HTERT RPE-1 (cell line): ENCODE measurements around the gene G6PD.

Experiments
- in situ Hi-C: fragments of 300-500 bp; cut with MboI; formaldehyde crosslinking; loops from 4 replicates; pipeline ENCODE4 v1.14.3; 2020; ENCODE audit warnings: low sequenced_read_pairs

Gene G6PD

DNA sequence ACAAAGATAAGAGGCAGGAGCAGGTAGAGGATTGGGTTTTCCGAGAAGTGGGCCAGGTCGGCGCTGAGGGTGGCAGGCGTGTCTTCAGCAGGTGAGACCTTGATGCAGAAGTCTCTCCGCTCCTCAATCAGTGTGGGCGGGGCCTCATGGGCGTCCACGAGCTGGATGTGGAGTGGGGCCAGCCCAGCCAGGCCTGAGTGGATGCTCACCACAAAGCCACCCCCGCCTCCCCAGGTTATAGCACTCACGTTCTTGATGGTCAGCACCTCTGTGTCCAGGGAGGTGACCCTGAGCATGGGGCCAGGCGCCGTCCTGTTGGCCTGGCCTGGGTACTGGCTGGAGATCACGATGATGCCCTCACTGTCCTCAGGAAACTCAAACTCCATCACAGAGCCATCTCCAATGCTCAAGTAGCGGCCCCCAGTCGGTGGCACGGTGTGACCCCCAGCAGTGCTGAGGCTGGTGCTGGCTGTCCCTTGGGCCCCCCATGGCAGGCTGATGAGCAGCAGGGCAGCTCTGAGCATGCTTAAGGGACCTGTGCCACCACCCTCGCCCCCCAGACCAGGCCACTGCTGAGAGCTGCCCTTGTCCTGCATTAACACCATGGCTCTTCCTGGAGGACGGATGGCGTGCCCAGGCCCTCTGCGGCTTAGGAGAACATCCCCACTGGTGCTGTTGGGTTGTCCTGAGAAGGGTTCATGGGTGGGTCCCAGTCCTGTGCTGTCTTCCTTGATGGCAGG lies 58.1 kb downstream of the G6PD start:
- in situ Hi-C loops: no loop called here

DNA sequence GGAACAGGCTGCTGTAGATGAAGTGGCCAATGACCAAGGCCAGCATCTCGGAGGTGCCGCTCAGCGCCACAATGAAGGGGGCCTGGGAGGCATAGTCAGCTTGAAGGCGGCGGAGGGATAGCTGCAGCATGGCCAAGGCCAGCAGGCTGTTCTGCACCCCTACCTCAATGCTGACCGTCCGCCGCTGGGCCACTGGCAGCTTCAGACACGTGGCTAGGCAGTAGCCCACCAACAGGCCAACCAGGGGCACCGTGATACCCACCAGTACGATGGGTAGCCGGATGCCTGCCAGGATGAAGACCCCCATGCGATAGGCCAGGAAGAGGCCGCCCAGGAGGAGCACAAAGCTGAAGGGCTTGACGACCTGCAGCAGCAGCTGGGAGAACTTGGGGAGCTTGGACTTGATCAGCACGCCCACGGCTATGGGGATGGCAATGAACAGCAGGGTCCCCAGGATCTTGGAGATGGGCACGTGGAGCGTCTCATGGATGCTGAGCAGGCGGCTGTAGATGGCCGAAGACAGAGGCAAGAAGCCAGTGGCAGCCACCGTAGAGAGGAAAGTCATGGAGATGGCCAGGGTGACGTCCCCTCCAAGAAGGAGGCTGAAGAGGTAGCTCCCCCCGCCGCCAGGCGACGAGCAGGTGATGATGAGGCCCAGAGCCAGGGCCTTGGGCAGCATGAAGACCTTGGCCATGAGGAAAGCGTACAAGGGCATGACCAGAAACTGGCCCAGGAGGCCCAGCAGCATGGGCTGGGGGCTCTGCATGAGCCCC lies 58.9 kb downstream of the G6PD start:
- in situ Hi-C loops: no loop called here

DNA sequence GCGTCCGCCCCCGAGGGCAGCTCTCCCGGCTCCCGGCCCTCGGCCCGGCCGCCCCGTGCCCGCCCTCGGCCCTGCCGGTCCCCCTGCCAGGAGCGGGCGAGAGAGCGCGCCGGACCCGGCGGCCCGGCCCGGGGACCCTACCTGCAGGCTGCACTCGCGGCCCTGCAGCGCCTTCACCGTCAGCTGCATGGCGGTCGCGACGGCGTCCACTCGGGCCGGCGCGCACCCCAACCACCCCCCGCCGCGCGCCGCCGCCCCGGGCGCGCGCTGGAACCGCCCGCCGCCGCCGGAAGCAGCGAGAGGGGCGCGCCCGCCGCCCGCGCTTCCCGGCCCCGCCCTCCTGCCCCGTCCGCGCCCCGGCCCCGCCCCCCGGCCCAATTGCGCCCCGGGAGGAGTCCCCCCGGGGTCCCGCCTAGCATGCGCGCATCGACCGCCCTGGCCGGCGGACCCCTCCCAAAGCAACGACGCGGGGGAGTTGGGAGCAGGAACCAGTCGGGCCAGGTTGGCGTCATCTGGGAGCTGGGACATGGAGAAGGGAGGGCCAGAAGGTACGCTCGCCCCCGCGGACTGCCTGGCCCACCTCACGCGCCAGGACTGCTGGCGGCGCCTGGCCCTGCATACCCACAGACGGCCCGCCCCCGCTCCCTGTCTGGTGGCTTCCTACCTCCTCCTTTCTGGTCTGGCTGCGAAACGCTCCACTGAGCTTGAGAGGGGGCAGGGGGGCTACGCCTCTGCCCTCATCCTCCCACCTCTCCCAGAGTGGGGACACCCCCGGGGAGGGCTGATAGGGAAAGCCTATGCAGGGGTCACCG lies 60.0 kb downstream of the G6PD start, which contains the start of gene UBL4A:
UBL4A (minus strand) TSS at position 220 of the 812 bp plus-strand sequence; CDS start at position 189, 31 bp downstream.
- in situ Hi-C loops: no loop called here

DNA sequence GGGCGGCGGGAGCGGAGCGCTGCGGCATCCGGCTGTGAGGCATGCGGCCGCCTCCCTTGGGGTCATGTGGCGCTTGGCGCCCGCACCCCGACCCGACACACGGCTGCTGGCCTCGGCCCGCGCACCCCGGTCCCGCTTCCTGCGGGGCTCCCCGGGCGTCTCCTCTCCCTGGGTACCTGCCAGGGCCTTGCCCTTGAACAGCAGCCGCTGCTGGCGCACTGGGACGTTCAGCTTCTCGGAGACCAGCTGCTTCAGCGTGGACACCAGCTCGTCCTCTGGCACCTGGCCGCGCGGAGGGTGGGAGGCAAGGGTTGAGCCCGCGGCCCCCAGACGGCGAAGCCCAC lies 60.6 kb downstream of the G6PD start:
- in situ Hi-C loops: no loop called here

DNA sequence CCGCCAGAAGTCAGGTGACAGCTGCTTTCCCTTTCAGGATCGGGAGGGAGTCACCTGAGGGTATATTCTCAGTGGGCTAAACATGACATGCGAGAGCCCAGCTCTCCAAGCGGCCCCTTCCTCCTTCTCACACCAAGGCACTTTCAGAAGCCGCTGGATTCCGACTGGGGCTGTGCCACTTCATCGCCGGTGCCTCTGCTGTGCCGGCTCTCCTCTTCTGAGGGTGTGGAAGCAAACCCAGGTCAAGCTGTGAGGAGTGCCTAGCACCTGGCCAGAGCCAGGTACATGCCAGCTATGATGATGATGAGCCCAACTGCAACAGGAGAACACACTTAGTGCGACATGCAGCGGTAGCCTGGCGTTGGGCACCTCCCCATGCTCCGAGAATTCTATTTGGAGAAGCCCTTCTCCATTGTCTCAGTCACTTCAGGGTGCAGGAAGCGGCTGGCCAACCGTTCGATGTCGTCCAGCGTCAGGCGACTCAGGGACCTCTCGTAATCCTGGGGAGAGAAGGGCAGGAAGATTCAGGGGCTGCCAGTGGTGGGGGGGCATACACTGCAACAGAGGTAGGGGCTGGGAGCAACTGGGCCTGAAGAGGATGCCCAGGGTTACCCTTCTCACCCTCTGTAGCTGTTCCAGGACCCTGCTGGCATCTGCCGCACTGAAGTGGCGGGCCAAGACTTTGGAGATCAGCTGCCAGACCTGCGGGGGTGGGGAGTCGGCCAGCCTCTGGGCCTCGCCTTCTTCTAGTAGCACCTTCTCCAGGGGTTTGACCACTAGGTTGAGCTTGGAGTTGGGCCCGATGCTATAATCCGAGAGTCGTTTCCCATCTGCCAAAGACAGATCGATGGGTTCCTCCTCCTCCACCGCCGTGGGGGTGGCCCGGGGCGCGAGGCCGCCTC lies 61.2 kb downstream of the G6PD start:
- in situ Hi-C loops: no loop called here

DNA sequence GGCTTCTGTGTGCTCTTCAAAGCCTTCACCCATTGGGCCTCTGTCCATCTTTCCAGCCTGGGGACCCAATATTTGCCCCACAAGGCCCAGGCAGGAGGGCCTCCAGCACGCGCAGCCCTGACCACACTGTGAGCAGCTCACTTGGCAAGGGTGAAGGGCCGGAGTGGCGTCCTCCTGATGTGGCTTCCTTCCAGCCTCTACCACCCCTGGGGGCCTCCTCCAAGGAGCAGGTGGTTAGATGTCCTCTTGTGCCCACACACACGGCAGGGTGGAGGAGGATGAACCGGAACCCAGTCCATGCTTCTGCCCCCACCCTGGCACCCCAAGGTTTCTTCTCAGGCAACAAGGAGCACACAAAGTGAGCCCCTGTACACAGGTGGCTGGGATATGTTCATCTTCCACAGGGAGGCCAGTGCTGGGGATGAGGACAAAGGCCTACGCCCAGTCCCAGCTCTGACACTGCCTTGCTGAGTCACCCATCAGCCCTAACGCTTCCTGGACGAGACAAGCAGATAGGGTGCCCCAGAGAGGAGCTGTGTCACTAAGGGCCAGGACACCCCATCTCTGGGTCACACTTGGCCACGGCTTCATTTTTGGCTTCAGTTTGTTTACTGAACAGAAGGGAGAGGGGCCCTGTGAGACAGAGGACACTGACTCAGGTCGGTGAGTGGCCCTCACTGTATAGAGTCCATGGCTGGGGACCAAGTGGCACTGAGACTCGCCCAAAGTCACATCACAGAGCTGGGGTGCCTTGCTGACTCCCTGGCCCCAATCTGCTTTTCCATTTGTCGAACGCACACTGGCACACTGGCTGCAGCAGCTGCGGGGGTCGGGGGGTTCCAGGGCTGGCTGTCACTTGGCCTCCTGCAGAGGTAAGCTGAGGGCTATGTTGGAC lies 62.1 kb downstream of the G6PD start:
- in situ Hi-C loops: no loop called here

DNA sequence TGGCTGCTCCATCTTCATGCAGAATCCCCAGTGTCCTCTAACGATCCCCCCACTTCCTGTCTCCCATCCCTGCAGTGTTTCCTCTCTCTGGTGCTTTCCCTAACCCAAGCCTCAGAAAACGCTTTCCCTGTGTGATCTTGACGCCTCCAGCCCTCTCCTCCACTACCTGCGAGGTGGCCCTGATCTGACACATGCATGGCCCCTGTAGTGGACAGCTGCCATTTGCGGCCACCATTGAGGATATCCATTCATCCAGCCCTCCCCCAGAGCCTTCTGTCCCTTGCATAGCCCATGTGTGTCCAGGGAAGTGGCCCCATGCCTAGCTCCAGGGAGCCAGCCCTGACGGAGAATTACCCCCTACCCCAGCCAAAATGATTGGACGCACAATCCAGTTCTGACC lies 63.3 kb downstream of the G6PD start:
- in situ Hi-C loops: no loop called here

DNA sequence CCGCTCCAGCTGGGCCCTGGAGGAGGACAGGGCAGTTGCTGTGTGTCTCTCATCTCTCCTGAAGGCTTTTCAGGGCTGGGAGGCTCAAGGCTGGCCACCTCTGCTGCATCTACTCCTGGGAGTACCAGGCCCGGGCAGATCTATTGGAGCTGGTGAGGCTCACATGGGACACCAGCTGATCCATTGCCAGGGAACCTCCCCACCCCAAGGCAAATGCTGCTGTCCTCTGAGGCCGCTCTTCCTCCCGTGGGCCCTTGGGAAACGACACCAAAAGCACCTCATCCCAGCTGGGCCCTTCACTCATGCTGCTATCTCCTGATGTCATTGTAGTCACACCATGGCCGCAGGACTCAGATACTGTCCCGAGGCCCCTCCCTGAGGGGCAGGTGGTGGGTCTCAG lies 63.9 kb downstream of the G6PD start:
- in situ Hi-C loops: no loop called here

DNA sequence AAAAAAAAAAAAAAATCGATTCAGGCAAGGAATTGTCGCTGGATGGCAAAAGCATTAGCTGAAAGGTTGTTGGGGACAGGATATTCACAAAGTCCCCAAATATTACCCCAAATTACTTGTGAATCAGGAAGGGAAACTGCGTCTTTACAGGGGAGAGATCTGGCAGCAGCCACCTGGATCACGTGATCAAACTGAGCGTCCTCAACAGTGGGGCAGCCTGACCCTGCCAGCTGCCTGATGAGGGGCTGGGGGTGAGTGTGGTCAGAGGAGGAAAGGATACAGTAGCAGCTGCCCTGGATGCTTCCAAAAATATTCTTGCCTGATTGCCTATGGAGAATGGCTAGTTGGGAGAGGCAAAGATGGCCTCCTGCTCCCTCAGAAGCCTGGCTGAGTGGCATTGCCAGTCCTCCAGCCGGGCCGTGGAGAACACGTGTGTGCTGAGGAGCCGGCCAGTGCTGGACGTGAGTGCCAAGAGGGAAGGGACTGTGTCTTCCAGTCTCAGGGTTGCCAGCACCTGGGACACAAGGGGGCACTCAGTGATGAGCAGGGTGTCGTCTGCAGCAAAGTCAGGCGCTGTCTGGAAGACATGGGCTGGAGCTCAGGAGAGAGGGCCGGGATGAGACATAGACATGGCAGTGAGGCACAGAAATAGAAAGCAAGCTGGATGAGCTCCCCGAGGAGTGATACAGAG lies 64.6 kb downstream of the G6PD start:
- in situ Hi-C loops: no loop called here
